ENCODE measurements around the gene KLHL36. TPM values are rescaled to one million over a fixed set of nuclear protein-coding genes. Genes with fewer than 3 reads are reported as not detected.
A peak's percentile ranks its signal among the peaks of the same experiment; 100 is the strongest.

KLHL36 gene
- total RNA-seq, 1 experiment from 2014 or later = 36.7 TPM

GRCh38 chr16:84654998-84655397 lies 6.7 kb downstream of the KLHL36 start:
- Mint-ChIP-seq H3K4me1 (0 out of 4 replicates have a peak, but pooled peaks cover 0 to 3% of the 10 kb centered on the region in 2 experiments), H3K27ac (peak overlapping the region in 1 of 3 experiments; percentile 18; a peak in 2 of 7 replicates), H3K4me3 (no peak overlapping the region), H3K27me3 (ENCODE audit: low read depth) (no peaks in the 10 kb centered on the region), H3K36me3 (ENCODE audit: insufficient read depth in 1 of 3, low read depth in 3 of 3) (peaks cover 16 to 52% (median 45%) of the 10 kb centered on the region in 3 experiments; a peak in 6 of 7 replicates), H3K9me3 (no peaks in the 10 kb centered on the region)
- Histone ChIP-seq H4K5ac (ENCODE audit: insufficient read length, low read depth, low read length) (no peak overlapping the region), H3K79me1 (ENCODE audit: insufficient read depth, low read depth, low read length, poor library complexity, severe bottlenecking) (no peaks in the 10 kb centered on the region), H3K4me2 (ENCODE audit: insufficient read depth, insufficient read length, low read length) (no peak overlapping the region), H2BK120ac (ENCODE audit: low read depth, low read length, poor library complexity, severe bottlenecking) (no peak overlapping the region), H3K9ac (ENCODE audit: extremely low read depth, insufficient read length, low read length) (no peak overlapping the region), H3K18ac (ENCODE audit: insufficient read length, low read depth, low read length) (no peak overlapping the region), H4K91ac (ENCODE audit: insufficient read length, low read depth, low read length) (no peak overlapping the region), H3K56ac (ENCODE audit: insufficient read length, low read depth, low read length) (no peak overlapping the region), H4K8ac (replicated peaks; ENCODE audit: insufficient read length, low read depth, low read length) (no peak overlapping the region), H3K79me2 (ENCODE audit: insufficient read depth, low read length) (no peaks in the 10 kb centered on the region; the same call in 1 of the 2 replicates), H3T11ph (ENCODE audit: low read length) (no peak overlapping the region), H4K20me1 (ENCODE audit: control insufficient read depth, insufficient read depth, insufficient read length) (no peaks in the 10 kb centered on the region), H3K27ac (ENCODE audit: insufficient read length, low read depth, low read length) (no peak overlapping the region), H2AK5ac (ENCODE audit: insufficient read length, low read length) (no peak overlapping the region), H2BK15ac (ENCODE audit: low read depth, low read length) (no peak overlapping the region), H2BK12ac (ENCODE audit: insufficient read length, low read depth, low read length) (no peak overlapping the region), H3K4ac (ENCODE audit: low read depth, low read length) (no peak overlapping the region), H3K27me3 (ENCODE audit: insufficient read depth, low read length) (no peaks in the 10 kb centered on the region), H2BK5ac (ENCODE audit: insufficient read length, low read length) (no peak overlapping the region), H2BK20ac (ENCODE audit: low read depth, low read length, poor library complexity, severe bottlenecking) (no peak overlapping the region), H2AFZ (ENCODE audit: low read length) (no peak overlapping the region), H3K14ac (ENCODE audit: insufficient read depth, low read length) (no peak overlapping the region), H3K4me1 (ENCODE audit: insufficient read depth, low read length) (no peaks in the 10 kb centered on the region), H3K23ac (ENCODE audit: insufficient read length, low read depth, low read length) (no peak overlapping the region), H3K23me2 (ENCODE audit: insufficient read length, low read depth, low read length, poor library complexity, severe bottlenecking) (no peaks in the 10 kb centered on the region), H3K9me3 (ENCODE audit: control insufficient read depth, low read depth, low read length) (no peaks in the 10 kb centered on the region)
- no CpG with 5 or more reads among the region's 6 CpGs for WGBS (ENCODE audit: extremely low coverage, insufficient read length, low lambda C conversion rate)
- no peak for DNase-seq
- no peak for TF ChIP-seq CTCF (conservative IDR thresholded peaks at IDR 0.05)
